GM21717 (cell line): ENCODE data around the gene SPON1.

Experiments
- ATAC-seq: cut with Tn5 transposase; IDR thresholded peaks from one replicate; pipeline ENCODE4 v1.9.1; 2021; ENCODE audit warnings: mild to moderate bottlenecking, moderate library complexity; ENCODE audit not compliant: unreplicated experiment

SPON1 gene

DNA sequence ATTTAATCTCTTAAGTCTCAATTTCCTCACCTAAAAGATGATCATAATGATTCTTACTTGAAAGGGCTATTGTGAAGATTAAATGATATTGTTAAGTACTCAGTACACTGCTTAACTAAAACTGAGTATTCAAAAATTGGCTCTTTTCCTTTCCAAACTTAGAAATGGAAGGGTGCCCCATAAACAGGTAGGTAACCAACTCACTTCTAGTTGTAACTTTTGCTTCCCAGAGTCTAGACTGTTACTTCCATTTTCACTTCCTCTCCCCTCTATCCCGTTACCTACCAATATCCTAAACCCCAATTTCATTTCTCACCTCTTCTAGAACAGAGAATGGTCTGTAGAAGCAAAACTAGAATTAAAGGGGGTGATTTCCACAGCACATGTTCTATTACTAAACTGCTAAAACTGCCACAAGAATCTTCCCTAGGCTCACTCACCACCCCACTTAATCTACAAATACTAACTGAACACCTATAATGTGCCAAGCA lies 346.4 kb downstream of the SPON1 start:
- peak; percentile 48 for ATAC-seq

- ATAC-seq = no peak
Measured at GRCh38 chr11:14309425-14310192, 347.1 kb downstream of the SPON1 start.

GRCh38 chr11:14310679-14311078 lies 348.2 kb downstream of the SPON1 start:
- no peak for ATAC-seq

DNA sequence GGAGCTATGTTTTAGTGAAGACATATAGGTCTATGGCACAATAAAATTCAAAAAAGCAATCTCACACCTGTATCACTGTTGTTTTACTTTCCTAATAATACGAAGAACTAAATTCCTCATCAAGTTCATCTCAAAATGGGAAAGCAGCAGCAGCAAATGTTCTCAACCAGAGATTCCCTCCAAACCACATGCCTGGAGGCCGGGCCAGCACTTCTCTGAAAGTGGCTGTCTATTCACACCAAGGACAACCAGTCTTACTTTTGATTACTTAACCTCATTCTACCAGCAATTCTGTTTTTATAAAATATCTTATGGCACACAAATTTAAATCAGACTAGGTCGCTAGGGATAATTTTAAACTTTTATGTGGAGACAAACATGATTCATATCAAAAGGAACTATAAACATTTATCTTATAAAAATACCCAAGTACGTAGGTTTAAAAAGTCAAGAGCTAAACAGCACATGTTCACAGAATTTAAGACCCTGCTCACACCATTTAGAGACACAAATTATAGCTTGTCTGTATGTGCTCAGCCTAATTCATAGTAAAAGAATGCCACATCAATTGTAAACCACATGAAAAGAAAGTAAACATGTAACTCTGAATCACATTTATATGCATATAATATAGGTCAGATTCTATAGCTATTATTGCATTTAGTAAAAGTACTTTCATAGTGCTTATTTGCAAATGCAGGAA lies 350.4 kb downstream of the SPON1 start:
- no peak for ATAC-seq

DNA sequence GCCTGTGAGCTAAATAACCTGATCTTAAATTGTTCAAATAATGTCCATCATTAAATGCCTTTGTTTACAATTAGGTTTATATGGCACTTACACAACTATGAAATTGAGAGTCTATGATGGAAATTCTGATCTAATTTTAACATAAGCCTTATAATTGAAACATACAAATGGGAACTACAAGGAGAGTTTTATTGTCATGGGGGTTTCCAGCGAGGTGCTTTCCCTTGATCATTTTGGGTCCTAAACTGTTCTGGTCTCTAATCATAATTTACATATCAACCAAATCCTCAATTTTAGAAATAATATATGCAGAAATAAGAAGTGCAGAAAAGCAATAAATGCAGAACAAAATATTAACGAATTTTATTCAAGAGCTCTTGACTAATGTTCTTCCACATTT lies 351.6 kb downstream of the SPON1 start:
- peak; percentile 30 for ATAC-seq

DNA sequence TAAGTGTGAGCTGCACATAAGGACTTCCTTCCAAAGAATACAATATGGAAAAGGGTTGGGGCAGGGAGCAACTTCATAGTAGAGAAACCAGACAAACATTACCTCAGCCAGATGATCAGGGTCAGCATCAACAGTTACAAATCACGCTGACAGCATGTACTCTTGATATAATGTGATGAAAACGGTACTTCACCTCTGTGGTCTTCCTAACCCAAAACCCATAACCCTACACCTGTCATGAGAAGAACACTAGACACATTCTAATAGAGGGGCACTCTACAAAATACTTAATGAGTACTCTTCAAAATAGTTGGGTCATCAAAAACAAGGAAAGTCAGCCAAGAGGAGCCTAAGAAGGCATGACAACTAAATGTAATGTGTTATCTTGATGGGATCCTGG lies 352.6 kb downstream of the SPON1 start:
- no peak for ATAC-seq
